Fibroblast of villous mesenchyme (primary cell): Measurements from ENCODE around the gene RFC5. TPM values are rescaled to one million over a fixed set of nuclear protein-coding genes. Genes with fewer than 3 reads are reported as not detected.

Experiments used
- DNase-seq: peaks from one replicate; pipeline ENCODE4 v3.0.0-alpha.2; 2010; ENCODE audit warnings: low read depth
- H3K4me3 ChIP-seq: 2 replicates; pipeline ENCODE4 v1.5.1; 2011; ENCODE audit warnings: low read depth, mild to moderate bottlenecking, low read length
- CTCF ChIP-seq: IDR thresholded peaks from 2 replicates; pipeline ENCODE4 v1.5.1; 2012; ENCODE audit warnings: low read depth, mild to moderate bottlenecking, low read length; ENCODE audit not compliant: insufficient read depth
- total RNA-seq: library from RNA; depleted of rRNA; stranded (reverse); fragments of >200 nt; gene quantifications from 2 replicates; pipeline ENCODE4 v1.2.3, GENCODE V29; 2012

Gene RFC5
- total RNA-seq, 1 donor = 15.5 TPM

GRCh38 chr12:118055865-118056773 is 39.6 kb downstream of the RFC5 start:
- peak; percentile 39 for DNase-seq
- no peak overlapping the region for H3K4me3 ChIP-seq
- no peak for TF ChIP-seq CTCF

- DNase-seq = no peak
- no peak for TF ChIP-seq CTCF
- H3K4me3 ChIP-seq = no peak overlapping the region
These were observed 41.7 kb downstream of the RFC5 start for GRCh38 chr12:118058227-118058626.

- DNase-seq = no peak
- no peak overlapping the region for H3K4me3 ChIP-seq
- no peak for TF ChIP-seq CTCF
These were observed 42.4 kb downstream of the RFC5 start for GRCh38 chr12:118058881-118059280.

- DNase-seq = peak; percentile 19
- no peak for TF ChIP-seq CTCF
- H3K4me3 ChIP-seq = peak overlapping the region; percentile 86
These were observed 43.1 kb downstream of the RFC5 start for GRCh38 chr12:118059341-118060191.

- no peak for TF ChIP-seq CTCF
- peak; percentile 54 for DNase-seq
- peak overlapping the region; percentile 86 for H3K4me3 ChIP-seq
These were observed 44.0 kb downstream of the RFC5 start for GRCh38 chr12:118060301-118061010.
